HG03469 (cell line): Measurements from ENCODE around the gene ZNF423.

Experiments used
- ATAC-seq: cut with Tn5 transposase; IDR thresholded peaks from one replicate; pipeline ENCODE4 v1.9.1; 2021; ENCODE audit warnings: mild to moderate bottlenecking, moderate library complexity, moderate number of reproducible peaks; ENCODE audit not compliant: unreplicated experiment

ZNF423 gene

GRCh38 chr16:49734331-49734730 lies 121.6 kb downstream of the ZNF423 start:
- ATAC-seq: no peak

- ATAC-seq: no peak
Measured at GRCh38 chr16:49733313-49734009, 122.5 kb downstream of the ZNF423 start.

- no peak for ATAC-seq
Measured at GRCh38 chr16:49731911-49732310, 124.0 kb downstream of the ZNF423 start.

- no peak for ATAC-seq
Measured at GRCh38 chr16:49730772-49731171, 125.1 kb downstream of the ZNF423 start.

- ATAC-seq: no peak
Measured at GRCh38 chr16:49727611-49728010, 128.3 kb downstream of the ZNF423 start.

- no peak for ATAC-seq
Measured at GRCh38 chr16:49726155-49726554, 129.8 kb downstream of the ZNF423 start.

GRCh38 chr16:49725651-49726050 lies 130.3 kb downstream of the ZNF423 start:
- no peak for ATAC-seq

- no peak for ATAC-seq
Measured at GRCh38 chr16:49724774-49725173, 131.1 kb downstream of the ZNF423 start.

GRCh38 chr16:49723310-49723709 lies 132.6 kb downstream of the ZNF423 start:
- ATAC-seq: no peak

GRCh38 chr16:49720225-49720624 lies 135.7 kb downstream of the ZNF423 start:
- ATAC-seq: no peak

GRCh38 chr16:49717689-49718088 lies 138.2 kb downstream of the ZNF423 start:
- ATAC-seq: no peak

GRCh38 chr16:49716339-49716934 lies 139.5 kb downstream of the ZNF423 start:
- no peak for ATAC-seq

- no peak for ATAC-seq
Measured at GRCh38 chr16:49713770-49714169, 142.1 kb downstream of the ZNF423 start.

GRCh38 chr16:49712542-49712941 lies 143.4 kb downstream of the ZNF423 start:
- ATAC-seq: no peak

- ATAC-seq: no peak
Measured at GRCh38 chr16:49712106-49712505, 143.8 kb downstream of the ZNF423 start.

- no peak for ATAC-seq
Measured at GRCh38 chr16:49709057-49709456, 146.9 kb downstream of the ZNF423 start.

GRCh38 chr16:49708491-49708890 lies 147.4 kb downstream of the ZNF423 start:
- no peak for ATAC-seq

GRCh38 chr16:49706620-49707355 lies 149.1 kb downstream of the ZNF423 start:
- no peak for ATAC-seq

GRCh38 chr16:49704586-49705155 lies 151.2 kb downstream of the ZNF423 start:
- no peak for ATAC-seq

GRCh38 chr16:49703483-49703882 lies 152.4 kb downstream of the ZNF423 start:
- ATAC-seq: no peak

GRCh38 chr16:49701789-49702494 lies 154.0 kb downstream of the ZNF423 start:
- no peak for ATAC-seq
